Natural killer cell treated with Interleukin-12 subunit alpha and Interleukin-12 subunit beta and Interleukin-15 and Interleukin-18, amount 100 ng/mL, for 72 hours (primary cell): ENCODE measurements around the gene EXOC4. TPM values are rescaled to one million over a fixed set of nuclear protein-coding genes. Genes with fewer than 3 reads are reported as not detected.

ENCODE experiments used
- ATAC-seq, 2 donors: fragments of 150-1000 bp; cut with Tn5 transposase in 1 of 2; sonication (Bioruptor Pico), chemical (Tn5 transposase) in 1 of 2; 2 replicates each; pipeline ENCODE4 v1.10.0; 2021
- DNase-seq: peaks from one replicate; pipeline ENCODE4 v3.0.0; 2022; ENCODE audit warnings: low spot score
- H3K27ac Mint-ChIP-seq, 2 donors: 1 replicate in 1 of 2; 2 replicates in 1 of 2; pipeline ENCODE4 v1.8.0; 2022; ENCODE audit warnings: mixed read lengths in 2 of 2, mild to moderate bottlenecking in 1 of 2, moderate library complexity in 1 of 2
- H3K27me3 Mint-ChIP-seq, 2 donors: 1 replicate in 1 of 2; 2 replicates in 1 of 2; pipeline ENCODE4 v1.8.0; 2022; ENCODE audit warnings: mixed read lengths in 2 of 2
- H3K36me3 Mint-ChIP-seq: one replicate; pipeline ENCODE4 v1.8.0; 2022; ENCODE audit warnings: mixed read lengths
- H3K4me1 Mint-ChIP-seq, 2 donors: 1 replicate in 1 of 2; 2 replicates in 1 of 2; pipeline ENCODE4 v1.8.0; 2022; ENCODE audit warnings: low read depth in 2 of 2, mixed read lengths in 2 of 2, mild to moderate bottlenecking in 1 of 2
- H3K4me3 Mint-ChIP-seq: one replicate; pipeline ENCODE4 v1.8.0; 2022; ENCODE audit warnings: mixed read lengths
- H3K9me3 Mint-ChIP-seq: 2 replicates; pipeline ENCODE4 v1.8.0; 2022; ENCODE audit warnings: mixed read lengths
- total RNA-seq, 2 donors: library from RNA; stranded (reverse); gene quantifications; one replicate each; pipeline ENCODE4 v1.2.3, GENCODE V29; 2022

EXOC4 gene
- total RNA-seq, 2 donors from 2014 or later = 78.5 to 107 TPM

DNA sequence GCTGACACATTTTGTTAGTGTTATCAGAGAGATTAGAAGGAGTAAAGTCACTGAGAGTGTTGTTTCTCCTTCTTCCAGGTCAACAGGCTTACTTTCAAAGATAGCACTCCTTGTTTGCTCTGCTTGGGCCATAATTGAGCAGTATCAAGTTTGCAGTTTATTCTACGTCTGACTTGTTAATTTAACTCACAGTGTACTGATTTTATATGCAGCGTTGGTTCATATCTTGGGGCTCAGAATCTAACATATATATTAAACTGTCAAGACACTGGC, 430.2 kb downstream of the EXOC4 start:
- no peak for DNase-seq
- no peak for ATAC-seq
- no peaks in the 10 kb centered on the region for H3K9me3 Mint-ChIP-seq

GRCh38 chr7:133688483-133689239, 435.8 kb downstream of the EXOC4 start:
- no peak for DNase-seq
- H3K4me3 Mint-ChIP-seq = no peak overlapping the region
- no peaks in the 10 kb centered on the region for H3K36me3 Mint-ChIP-seq
- no peak for ATAC-seq
- no peak overlapping the region for H3K27ac Mint-ChIP-seq
- no peaks in the 10 kb centered on the region for H3K9me3 Mint-ChIP-seq
- H3K4me1 Mint-ChIP-seq = no peaks in the 10 kb centered on the region
- H3K27me3 Mint-ChIP-seq = no peaks in the 10 kb centered on the region

More for the DNA sequence above, 430.2 kb downstream of the EXOC4 start:
- H3K27ac Mint-ChIP-seq = no peak overlapping the region
- H3K27me3 Mint-ChIP-seq = no peaks in the 10 kb centered on the region
- no peak overlapping the region for H3K4me3 Mint-ChIP-seq
- no peaks in the 10 kb centered on the region for H3K4me1 Mint-ChIP-seq
- H3K36me3 Mint-ChIP-seq = no peaks in the 10 kb centered on the region

DNA sequence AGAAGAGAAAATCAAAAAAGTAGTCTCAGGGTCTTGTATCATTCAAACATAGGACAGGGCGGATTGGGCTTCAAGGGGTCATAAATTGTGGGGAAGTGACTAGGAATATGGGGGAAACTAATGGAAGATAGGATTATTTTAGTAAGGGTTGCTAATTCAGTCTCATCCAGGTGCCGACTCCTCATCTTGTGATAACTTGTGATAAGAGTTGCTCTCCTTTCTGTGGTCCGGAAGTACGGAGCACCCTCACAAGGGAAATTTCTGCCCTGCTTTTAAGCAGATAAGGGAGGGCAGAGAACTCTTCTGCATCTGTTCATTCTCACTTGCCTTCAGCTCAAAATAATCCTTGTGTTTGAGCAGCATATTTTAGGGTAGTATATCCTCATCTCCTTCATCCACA, 437.9 kb downstream of the EXOC4 start:
- Mint-ChIP-seq H3K27ac (no peak overlapping the region), H3K4me3 (no peak overlapping the region), H3K27me3 (no peaks in the 10 kb centered on the region), H3K9me3 (no peaks in the 10 kb centered on the region), H3K4me1 (peaks cover 5 to 7% of the 10 kb centered on the region in 2 donors), H3K36me3 (no peaks in the 10 kb centered on the region)
- no peak for ATAC-seq
- DNase-seq = no peak

- Mint-ChIP-seq H3K27ac (no peak overlapping the region), H3K9me3 (no peaks in the 10 kb centered on the region), H3K4me3 (no peak overlapping the region), H3K27me3 (no peaks in the 10 kb centered on the region), H3K36me3 (no peaks in the 10 kb centered on the region), H3K4me1 (peaks cover 14 to 15% of the 10 kb centered on the region in 2 donors)
- DNase-seq (no peak), ATAC-seq (no peak)
These were observed 439.1 kb downstream of the EXOC4 start for GRCh38 chr7:133691727-133692610.

GRCh38 chr7:133693281-133693680, 440.4 kb downstream of the EXOC4 start:
- H3K27ac Mint-ChIP-seq = no peak overlapping the region
- no peak for ATAC-seq
- DNase-seq = no peak
- H3K9me3 Mint-ChIP-seq = no peaks in the 10 kb centered on the region
- H3K4me1 Mint-ChIP-seq = peaks cover 14 to 15% of the 10 kb centered on the region in 2 donors
- H3K36me3 Mint-ChIP-seq = no peaks in the 10 kb centered on the region
- H3K27me3 Mint-ChIP-seq = no peaks in the 10 kb centered on the region
- H3K4me3 Mint-ChIP-seq = no peak overlapping the region

GRCh38 chr7:133696056-133696455, 443.2 kb downstream of the EXOC4 start:
- no peak for ATAC-seq
- Mint-ChIP-seq H3K4me3 (no peak overlapping the region), H3K4me1 (peaks cover 20 to 21% of the 10 kb centered on the region in 2 donors), H3K27ac (no peak overlapping the region), H3K27me3 (no peaks in the 10 kb centered on the region), H3K9me3 (no peaks in the 10 kb centered on the region), H3K36me3 (no peaks in the 10 kb centered on the region)
- DNase-seq = no peak

GRCh38 chr7:133697585-133697984, 444.7 kb downstream of the EXOC4 start:
- DNase-seq = no peak
- H3K4me1 Mint-ChIP-seq = peaks cover 20 to 21% of the 10 kb centered on the region in 2 donors
- H3K27ac Mint-ChIP-seq = no peak overlapping the region
- H3K27me3 Mint-ChIP-seq = no peaks in the 10 kb centered on the region
- no peak overlapping the region for H3K4me3 Mint-ChIP-seq
- H3K36me3 Mint-ChIP-seq = no peaks in the 10 kb centered on the region
- ATAC-seq = peak in 1 of 2 donors; percentile 28
- no peaks in the 10 kb centered on the region for H3K9me3 Mint-ChIP-seq

- no peaks in the 10 kb centered on the region for H3K36me3 Mint-ChIP-seq
- ATAC-seq = no peak
- no peaks in the 10 kb centered on the region for H3K9me3 Mint-ChIP-seq
- DNase-seq = no peak
- H3K27me3 Mint-ChIP-seq = no peaks in the 10 kb centered on the region
- peaks cover 20 to 21% of the 10 kb centered on the region in 2 donors for H3K4me1 Mint-ChIP-seq
- no peak overlapping the region for H3K4me3 Mint-ChIP-seq
- H3K27ac Mint-ChIP-seq = no peak overlapping the region
These were observed 445.2 kb downstream of the EXOC4 start for GRCh38 chr7:133698127-133698526.

DNA sequence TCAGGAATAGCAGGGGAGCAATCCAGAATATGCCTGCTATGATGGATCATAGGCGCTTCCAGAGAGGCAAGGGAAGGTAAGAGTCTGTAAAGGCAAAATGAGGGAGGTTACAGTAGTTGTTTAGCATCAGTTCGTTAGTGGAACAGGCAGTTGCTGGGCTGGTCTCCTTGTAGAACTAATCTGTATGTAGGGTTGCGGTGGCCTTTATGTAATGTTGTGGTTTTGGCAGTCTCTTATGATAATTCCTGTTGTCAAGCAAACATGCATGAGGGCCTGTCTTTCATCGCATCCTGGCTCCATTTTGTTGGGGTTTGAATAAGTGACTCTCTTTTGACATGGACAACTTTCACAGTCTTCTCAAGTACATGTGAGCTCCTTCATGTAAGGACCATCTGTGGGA, 446.5 kb downstream of the EXOC4 start:
- no peaks in the 10 kb centered on the region for H3K9me3 Mint-ChIP-seq
- H3K4me1 Mint-ChIP-seq = peaks cover 20 to 21% of the 10 kb centered on the region in 2 donors
- H3K36me3 Mint-ChIP-seq = no peaks in the 10 kb centered on the region
- no peak for DNase-seq
- no peak for ATAC-seq
- H3K27ac Mint-ChIP-seq = no peak overlapping the region
- H3K4me3 Mint-ChIP-seq = no peak overlapping the region
- H3K27me3 Mint-ChIP-seq = no peaks in the 10 kb centered on the region

DNA sequence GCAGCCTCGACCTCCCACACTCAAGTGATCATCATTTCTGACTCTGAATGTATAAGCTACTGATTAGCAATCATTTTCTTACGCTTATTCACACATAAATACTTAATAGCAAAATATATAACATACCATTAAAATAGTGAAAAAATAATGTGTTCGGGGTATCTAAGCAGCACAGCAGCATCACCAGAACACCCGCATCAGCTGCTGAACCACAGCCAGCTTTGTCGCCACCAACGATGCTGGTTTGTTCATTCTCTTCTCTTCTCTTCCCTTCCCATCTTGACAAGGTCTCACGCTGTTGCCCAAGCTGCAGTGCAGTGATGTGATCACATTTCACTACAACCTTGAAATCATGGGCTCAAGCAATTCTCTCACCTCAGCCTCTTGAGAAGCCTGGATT, 449.2 kb downstream of the EXOC4 start:
- Mint-ChIP-seq H3K27me3 (no peaks in the 10 kb centered on the region), H3K36me3 (no peaks in the 10 kb centered on the region), H3K4me3 (no peak overlapping the region), H3K4me1 (peaks cover 6 to 7% of the 10 kb centered on the region in 2 donors), H3K27ac (no peak overlapping the region), H3K9me3 (no peaks in the 10 kb centered on the region)
- ATAC-seq = no peak
- no peak for DNase-seq

- no peak overlapping the region for H3K4me3 Mint-ChIP-seq
- no peaks in the 10 kb centered on the region for H3K9me3 Mint-ChIP-seq
- ATAC-seq (no peak), DNase-seq (no peak)
- no peaks in the 10 kb centered on the region for H3K36me3 Mint-ChIP-seq
- H3K27me3 Mint-ChIP-seq = no peaks in the 10 kb centered on the region
- H3K4me1 Mint-ChIP-seq = peaks cover 6 to 7% of the 10 kb centered on the region in 2 donors
- no peak overlapping the region for H3K27ac Mint-ChIP-seq
These were observed 450.1 kb downstream of the EXOC4 start for GRCh38 chr7:133702960-133703359.

- no peaks in the 10 kb centered on the region for H3K9me3 Mint-ChIP-seq
- H3K4me3 Mint-ChIP-seq = no peak overlapping the region
- H3K36me3 Mint-ChIP-seq = no peaks in the 10 kb centered on the region
- H3K4me1 Mint-ChIP-seq = peaks cover 6 to 7% of the 10 kb centered on the region in 2 donors
- H3K27ac Mint-ChIP-seq = no peak overlapping the region
- no peak for ATAC-seq
- DNase-seq = no peak
- no peaks in the 10 kb centered on the region for H3K27me3 Mint-ChIP-seq
These were observed 450.7 kb downstream of the EXOC4 start for GRCh38 chr7:133703547-133703946.

DNA sequence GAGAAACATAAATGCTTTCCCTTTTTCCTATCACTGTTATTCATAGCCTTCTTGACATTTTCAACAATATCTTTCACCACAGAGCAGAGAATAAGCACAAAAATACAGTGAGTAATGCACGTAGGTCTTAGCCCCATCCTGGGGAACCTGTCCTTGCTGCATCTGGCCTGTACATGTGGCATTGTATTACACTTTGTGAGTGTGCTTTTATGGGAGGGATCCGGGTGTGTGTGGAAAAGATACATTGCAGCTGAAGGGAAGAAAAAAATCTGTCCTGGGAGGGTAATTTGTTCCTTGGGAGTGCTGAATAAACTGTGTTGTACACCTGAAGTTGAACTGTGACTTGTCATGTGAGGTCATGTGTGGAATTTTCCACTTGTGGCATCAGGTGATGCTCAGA, 451.6 kb downstream of the EXOC4 start:
- Mint-ChIP-seq H3K27ac (no peak overlapping the region), H3K4me1 (peaks cover 6 to 8% of the 10 kb centered on the region in 2 donors), H3K9me3 (no peaks in the 10 kb centered on the region), H3K4me3 (no peak overlapping the region), H3K27me3 (no peaks in the 10 kb centered on the region), H3K36me3 (no peaks in the 10 kb centered on the region)
- no peak for ATAC-seq
- DNase-seq = no peak

DNA sequence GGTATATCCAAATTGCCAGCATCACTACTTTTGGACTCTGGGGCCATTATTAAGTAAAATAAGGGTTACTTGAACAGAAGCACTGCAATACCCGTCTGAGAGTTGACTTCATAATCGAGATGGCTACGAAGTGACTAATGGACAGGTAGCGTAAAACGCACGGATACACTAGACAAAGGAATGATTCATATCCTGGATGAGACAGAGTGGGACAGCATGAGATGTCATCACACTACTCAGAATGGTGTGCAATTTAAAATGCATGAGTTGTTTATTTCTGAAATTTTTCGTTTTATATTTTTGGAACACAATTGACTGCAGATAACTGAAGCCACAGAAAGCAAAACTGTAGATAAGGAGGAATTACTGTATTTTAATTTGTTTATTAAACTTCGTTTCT, 452.7 kb downstream of the EXOC4 start:
- H3K27me3 Mint-ChIP-seq = no peaks in the 10 kb centered on the region
- peaks cover 6% of the 10 kb centered on the region in 2 donors for H3K4me1 Mint-ChIP-seq
- ATAC-seq = no peak
- DNase-seq = no peak
- H3K36me3 Mint-ChIP-seq = no peaks in the 10 kb centered on the region
- no peak overlapping the region for H3K4me3 Mint-ChIP-seq
- H3K9me3 Mint-ChIP-seq = no peaks in the 10 kb centered on the region
- H3K27ac Mint-ChIP-seq = no peak overlapping the region
